Skeletal muscle cell (primary cell): ENCODE data around the gene SEMA3C.

Experiments
- DNase-seq: peaks from one replicate; pipeline ENCODE4 v3.0.0-alpha.2; 2010; ENCODE audit warnings: low read depth
- H3K4me3 ChIP-seq: 2 replicates; pipeline ENCODE4 v1.5.1; 2011; ENCODE audit warnings: low read depth, mild to moderate bottlenecking, control low read depth, low read length, moderate library complexity

The SEMA3C gene

DNA sequence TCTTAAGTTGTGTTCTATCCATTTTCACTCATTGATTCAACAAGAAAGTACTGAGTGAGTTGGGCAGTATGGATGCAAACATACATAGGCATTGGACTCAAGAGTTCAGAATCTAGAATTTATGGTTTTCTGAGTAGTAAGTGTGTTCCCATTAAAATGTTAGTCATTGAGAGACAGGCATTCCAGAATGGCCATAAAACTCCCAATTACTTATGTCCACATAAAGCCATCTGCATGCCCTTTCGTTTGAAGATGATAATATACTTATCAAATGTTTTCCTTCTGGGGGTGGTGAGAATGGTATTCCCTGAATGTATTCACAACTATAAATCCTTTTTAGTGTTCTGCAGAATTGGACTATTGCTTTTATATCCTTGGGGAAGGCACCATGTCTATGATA, 148.8 kb downstream of the SEMA3C start:
- no peak overlapping the region for H3K4me3 ChIP-seq

DNA sequence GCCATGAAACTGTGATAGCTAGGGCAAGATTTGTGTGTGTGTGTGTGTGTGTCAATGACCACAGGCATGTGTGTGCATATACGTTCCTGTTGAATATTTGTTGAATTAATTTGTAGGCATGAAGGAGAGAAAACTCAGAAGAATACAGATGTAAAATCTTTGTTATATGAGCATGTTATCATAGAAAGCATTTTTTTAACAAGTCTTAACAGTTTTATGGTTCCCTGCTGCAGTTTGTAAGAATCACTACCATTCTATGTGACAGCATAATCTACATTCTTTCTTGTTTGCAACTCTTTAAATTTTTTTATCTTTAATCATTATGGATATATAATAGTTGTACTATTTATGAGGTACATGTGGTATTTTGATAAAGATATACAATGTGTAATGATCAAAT, 150.1 kb downstream of the SEMA3C start:
- no peak for DNase-seq
- no peak overlapping the region for H3K4me3 ChIP-seq

More for the DNA sequence above, 148.8 kb downstream of the SEMA3C start:
- no peak for DNase-seq

DNA sequence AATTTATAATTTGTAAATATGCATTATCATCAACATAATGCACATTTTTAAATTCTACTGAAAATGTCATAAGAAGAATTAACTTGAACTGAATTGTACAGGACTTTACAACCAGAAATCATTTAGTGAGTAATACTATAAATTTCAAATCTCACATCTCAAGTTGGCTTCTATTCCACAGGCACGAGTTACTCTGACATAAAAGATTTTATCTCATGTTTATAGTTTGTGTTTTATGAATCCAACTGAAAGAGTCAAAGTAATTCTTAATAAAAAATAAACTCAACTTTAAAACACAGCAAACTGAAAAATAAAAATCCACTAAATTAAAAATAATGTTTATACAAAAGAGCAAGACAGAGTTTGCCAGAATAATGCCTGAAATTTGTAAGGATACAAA, 151.2 kb downstream of the SEMA3C start:
- no peak overlapping the region for H3K4me3 ChIP-seq
- DNase-seq = no peak

DNA sequence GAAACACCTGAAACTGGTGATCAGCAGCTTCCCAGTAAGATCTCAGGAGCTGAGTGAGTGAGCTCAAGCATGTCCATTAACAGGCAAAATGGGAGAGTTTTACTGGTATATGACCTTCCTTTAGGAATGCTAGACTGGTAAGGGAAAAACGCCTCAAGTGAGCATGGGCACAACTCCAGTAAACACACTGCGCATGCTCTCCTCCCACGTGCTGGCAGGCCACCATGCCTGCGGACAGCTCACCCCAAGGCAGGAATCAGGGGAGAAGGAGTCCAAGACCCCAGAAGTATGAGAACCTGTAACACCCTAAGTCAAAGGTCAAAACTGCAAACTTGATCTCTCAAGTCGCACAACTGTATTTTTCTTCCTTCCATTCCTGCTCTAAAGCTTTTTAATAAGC, 152.1 kb downstream of the SEMA3C start:
- no peak overlapping the region for H3K4me3 ChIP-seq
- no peak for DNase-seq

DNA sequence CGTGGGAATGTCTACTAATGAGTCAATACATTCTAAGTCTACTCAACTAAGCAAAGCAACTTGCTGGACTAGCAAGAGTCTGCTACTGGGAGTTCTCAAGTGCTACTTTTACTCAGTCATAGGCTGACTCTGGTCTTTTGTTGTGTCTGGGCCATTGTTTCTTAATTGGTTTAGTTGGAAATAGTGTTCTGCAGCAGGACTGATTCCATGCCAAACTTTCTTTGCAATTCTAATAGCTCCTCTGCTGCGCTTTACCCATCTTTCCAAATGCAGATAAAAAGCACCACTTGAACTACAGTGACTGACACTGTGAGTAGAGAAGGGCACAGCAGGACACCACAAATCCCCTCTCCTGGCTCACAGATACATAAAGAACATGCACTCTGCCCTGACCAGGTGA, 154.7 kb downstream of the SEMA3C start:
- DNase-seq = no peak
- no peak overlapping the region for H3K4me3 ChIP-seq

DNA sequence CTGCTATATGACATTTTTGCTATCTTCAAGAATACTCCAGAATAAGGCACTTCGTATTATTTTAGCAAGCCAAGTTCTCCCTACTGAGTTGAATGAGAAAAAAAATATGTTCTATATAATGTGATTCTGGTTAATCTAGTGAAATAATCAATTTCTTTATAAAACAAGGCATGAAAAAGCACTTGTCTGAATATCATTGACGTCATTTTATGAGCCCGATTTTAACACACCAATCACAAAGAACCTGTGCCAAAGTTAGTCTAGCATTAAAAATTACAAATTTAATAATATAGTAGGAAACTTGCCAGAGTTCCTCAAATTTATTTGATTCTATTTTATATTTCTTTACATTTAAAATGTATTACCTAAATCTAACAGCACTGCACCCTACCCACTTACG, 155.1 kb downstream of the SEMA3C start:
- no peak overlapping the region for H3K4me3 ChIP-seq
- no peak for DNase-seq

DNA sequence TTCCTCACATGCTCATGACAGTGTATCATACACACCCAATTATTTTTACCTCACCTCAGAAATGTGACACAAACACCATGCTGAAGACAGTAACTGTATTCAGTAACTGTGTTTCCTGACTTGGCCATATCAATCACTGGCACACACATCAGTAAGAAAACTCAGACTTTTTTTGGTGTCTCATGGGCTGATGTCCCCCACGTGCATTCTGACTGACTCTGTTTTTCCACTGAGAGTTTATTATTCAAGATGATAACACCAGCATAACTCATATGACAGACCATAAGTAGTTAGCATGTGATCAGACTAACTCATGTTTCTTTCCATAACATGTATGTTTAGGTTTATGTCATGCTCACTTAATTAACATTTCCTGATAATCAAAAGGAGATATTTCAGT, 155.6 kb downstream of the SEMA3C start:
- H3K4me3 ChIP-seq = no peak overlapping the region

DNA sequence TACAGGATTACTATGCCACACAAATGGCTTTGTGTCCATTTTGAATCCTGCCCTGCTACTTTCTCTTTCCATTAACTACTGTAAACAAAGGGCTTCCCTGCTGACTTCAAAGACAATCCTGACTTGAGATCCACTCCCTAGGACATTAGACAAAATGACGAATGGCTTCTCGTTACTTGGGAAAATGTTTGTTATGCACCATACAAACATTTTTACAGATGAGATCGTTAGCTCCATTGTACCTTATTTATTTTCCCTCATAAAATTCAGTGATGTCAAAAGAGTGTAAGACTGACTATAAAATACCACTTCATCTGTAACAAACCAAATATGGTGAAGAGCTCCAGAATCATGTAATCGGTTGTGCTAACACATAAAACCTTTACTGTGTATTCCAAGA, 158.6 kb downstream of the SEMA3C start:
- H3K4me3 ChIP-seq = no peak overlapping the region
- DNase-seq = no peak

More for the DNA sequence above, 155.6 kb downstream of the SEMA3C start:
- no peak for DNase-seq

DNA sequence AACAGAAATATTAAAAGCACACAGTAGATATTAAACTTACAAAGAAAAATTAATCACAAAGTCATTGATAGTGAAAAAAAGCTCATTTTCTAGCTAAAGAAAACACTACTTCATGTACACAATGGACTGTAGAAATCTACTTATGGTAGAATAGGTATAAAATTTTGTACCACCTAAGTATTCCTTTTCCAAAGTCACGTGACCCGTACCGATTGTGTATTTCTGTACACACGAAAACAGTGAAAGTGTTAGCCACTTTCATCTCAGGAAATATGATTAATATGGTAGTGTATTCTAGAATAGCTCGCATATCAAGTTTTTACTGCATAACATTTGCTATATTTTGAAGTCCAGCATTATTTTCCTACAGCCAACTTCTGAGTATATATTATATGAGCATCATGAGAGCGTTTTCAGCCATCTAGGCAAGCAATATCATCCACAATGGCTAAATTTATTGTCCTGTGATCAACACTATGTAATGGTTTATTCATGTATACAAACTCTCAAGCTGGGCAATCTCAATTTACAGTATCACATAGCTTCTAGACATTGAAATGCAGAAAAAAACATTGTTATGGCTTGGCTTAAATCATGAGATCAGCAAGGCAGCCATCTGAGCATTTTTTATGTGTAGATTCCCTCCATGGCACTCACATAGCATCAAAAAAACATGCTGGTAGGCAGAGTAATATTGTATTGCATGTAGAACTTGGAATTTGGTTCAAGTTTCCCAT, 165.7 kb downstream of the SEMA3C start:
- H3K4me3 ChIP-seq = no peak overlapping the region
- DNase-seq = no peak

DNA sequence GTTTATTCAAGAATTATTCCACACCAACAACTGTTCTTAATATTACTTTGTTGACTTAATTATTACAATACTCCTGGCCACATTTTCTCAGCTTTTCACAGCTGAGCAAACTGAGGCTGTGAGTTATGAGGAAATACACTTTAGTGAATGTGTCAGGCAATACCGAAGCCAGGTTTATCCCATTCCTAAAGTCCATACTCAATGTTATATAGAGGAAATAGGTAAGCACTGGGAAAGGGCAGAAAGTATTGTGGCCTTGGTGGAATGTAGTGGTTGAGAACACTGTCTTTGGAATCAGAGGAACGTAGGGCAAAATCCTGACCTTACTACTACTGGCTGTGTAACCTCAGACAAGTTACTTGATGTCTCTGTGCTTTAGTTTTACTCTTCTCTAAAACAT, 169.6 kb downstream of the SEMA3C start:
- no peak for DNase-seq
- H3K4me3 ChIP-seq = no peak overlapping the region

DNA sequence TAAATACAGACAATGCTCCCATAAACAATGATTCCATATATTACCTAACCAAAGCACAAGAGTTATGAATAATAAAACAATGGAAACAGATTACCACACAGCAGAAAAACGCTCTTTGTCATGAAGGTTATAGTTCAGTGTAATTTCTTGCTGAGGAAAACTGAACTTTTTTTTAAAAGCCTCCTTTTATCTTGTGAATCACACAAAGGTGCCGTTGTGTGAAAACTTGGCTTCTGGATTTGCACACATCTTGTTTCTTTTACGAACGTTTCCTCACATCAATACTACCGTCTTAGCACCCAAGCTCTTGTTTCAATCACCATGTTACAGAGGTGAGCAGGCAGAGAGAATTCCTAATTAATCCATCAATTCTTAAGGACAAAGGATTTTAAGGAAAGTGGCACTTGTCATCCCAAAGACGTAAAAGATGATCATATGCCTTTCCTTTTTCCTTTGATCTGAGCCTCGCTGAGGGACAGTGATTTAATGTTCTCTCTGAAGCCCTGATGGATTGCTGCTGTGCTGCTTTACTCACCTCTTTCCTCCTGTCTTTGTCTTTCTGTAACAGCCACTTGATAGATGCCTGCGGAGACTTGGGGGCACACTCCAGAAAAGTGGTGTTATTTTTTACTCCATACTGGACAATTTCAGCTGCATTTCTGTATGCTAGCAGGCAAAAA, 170.3 kb downstream of the SEMA3C start:
- no peak for DNase-seq
- no peak overlapping the region for H3K4me3 ChIP-seq

DNA sequence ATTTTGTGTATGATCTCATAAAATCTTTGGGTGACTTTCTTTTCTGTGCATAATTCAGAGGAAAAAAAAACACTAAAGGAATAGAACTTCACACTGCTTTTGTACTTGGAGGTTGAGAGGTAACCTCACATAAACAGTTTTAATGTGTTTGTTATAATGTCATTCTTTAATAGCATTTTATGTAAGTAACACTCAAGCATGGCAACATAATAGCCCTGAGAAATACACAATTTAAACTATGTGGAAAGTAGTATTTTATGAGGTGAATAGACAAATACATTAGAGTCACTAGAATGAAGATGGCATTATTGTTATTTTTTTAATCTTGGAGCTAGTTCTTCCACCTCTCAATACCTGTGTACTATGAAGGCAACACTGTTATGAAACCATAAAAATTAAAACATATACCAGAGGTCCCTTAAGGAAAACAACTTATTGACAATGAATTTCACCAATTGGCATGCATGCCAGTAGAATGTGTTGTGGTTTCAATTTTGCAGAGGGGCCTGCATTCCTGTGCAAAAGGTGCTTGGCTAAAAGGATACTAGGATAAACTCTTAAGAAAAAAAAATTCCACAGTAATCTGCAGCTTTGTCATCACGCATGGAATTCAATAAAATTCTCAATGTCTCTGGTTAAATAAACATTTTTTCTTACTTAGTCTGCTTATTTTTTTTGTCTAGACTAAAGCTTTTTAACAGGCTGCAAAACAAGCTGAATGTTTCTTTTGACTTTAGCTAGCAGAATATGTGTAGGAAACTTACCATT, 177.9 kb downstream of the SEMA3C start:
- DNase-seq = no peak
- no peak overlapping the region for H3K4me3 ChIP-seq

DNA sequence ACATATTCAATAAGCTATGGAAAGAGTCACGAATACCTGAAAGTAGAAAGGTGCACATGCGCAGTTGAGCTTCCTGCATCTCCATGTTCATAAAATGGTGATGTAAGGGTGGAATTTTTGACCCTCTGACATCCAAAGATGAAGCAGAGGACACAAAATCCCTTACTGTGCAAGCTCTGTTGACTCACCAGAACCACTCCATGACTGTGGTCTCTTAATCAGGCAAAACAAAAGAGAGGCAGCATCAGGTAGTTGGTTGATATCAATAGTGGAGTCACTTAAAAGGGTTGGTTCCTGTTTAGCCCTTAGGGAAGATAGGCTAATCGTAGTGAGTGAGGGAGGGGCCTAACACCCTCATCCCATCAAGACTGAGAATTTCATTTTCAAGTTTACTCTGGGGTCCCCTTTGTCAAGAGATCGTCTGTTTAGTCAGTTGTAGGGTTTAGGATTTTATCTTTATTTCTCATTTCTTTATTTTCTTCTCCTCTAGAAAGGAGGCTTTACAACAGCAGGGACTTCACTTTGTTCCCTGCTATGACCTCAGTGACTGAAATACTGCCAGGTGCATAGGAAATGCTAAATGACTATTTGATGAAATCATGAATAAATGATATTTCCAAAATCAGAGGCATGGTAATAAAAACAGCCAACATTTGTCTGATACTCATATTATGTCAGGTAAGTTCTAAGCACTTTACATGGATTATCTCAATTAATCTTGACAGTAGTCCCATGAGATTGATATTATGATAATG, 182.3 kb downstream of the SEMA3C start:
- DNase-seq = no peak
- no peak overlapping the region for H3K4me3 ChIP-seq

DNA sequence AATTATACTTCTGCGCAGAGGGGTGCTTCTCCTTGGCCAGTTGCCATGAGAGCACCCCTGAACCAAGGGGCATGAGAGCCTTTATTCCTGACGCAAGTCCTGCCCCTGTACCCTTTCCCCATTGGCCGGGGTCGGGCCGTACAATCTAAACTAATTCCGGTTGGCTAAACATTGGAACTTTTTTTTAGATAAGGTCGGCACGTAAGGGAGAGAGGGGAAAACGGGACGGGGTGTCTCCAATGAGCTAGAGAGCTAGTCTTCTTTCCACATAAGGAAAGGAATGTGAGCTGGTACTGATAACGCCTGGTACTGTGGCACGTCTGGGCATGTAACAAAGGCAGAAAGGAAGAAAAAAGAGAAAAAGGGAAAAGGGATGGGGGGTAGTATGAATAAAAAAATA, 183.5 kb downstream of the SEMA3C start:
- no peak overlapping the region for H3K4me3 ChIP-seq
- DNase-seq = no peak

DNA sequence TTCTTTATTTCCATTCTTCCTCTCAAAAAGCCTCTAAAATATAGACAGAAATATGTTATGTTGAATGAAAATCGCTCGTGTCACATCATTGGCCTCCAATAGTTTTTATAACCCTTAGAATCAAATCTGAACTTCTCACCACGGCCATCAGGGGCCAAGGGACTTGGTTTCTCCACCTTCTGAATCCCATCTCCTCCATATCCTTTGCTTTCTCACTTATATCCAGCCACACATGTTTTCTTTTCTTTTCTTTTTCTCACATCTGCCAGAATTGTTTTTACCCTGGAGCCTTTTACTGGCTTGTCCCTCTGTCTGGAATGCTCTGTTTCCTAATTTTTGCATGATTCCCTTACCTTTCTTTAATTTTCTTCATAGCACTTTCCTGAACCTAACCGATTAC, 184.8 kb downstream of the SEMA3C start:
- no peak overlapping the region for H3K4me3 ChIP-seq
- no peak for DNase-seq

DNA sequence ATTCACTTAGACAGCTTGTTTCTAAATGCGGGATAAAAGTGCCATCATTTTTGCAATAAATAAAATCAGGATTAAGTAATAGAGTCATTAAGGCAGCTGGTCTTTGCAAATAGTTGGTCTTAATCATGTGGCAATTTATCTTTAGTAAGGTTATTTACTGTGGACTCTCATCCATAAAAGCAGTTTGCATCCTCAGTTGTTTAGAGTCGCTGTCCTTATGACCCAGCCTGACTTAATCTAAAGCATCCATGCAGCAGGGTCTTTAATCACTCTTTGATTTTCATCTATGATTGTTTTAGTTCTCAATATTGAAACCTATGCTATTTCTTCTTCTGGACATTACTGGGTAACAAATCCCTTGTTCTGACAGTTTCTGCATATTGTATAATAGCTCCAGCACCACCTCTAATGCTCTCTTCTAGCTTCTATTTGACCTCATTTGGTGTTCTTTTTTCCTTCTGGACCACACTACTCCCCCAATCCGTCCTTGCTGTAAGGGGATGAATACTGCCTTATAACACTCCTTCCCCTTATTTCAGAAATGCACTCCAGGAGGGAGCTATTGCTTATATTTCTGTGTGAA, 185.4 kb downstream of the SEMA3C start:
- H3K4me3 ChIP-seq = no peak overlapping the region
- no peak for DNase-seq

DNA sequence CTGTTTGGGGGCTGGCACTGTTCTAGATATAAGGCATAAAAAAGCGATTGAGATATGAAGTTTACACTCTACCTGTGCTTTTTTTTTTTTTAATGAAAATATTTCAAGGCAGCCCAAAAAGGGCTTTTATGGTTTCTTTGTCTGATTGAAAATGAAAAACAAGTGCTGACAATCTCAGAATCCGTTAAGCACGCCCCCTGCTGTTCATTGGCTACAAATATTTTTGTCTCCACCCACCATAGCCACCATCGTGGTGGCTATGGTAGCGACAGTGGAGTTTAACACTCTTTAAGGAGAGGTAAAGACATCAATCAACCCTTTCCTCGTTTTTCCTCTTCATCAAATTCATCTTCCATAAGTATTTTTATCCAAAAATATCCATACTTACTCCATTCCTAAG, 186.2 kb downstream of the SEMA3C start:
- H3K4me3 ChIP-seq = no peak overlapping the region
- no peak for DNase-seq

DNA sequence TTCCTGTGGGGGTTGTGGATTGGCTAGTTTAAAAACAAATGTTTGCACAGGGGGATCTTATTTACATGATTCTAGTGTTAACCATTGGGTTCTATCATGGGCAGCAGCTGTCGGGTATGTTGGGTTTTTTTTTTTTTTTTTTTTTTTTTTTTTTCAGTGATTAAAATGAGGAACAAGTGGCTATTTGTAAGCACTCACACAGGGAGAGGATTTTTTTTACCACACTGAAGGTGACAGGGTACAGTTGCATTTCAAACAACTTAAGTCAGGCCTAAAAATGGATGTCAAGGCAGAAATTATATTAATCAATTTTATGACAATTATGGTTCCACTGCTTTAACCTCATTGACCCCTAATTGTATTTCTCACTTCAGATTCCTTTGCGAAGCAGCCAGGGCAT, 187.6 kb downstream of the SEMA3C start:
- DNase-seq = no peak
- H3K4me3 ChIP-seq = no peak overlapping the region

DNA sequence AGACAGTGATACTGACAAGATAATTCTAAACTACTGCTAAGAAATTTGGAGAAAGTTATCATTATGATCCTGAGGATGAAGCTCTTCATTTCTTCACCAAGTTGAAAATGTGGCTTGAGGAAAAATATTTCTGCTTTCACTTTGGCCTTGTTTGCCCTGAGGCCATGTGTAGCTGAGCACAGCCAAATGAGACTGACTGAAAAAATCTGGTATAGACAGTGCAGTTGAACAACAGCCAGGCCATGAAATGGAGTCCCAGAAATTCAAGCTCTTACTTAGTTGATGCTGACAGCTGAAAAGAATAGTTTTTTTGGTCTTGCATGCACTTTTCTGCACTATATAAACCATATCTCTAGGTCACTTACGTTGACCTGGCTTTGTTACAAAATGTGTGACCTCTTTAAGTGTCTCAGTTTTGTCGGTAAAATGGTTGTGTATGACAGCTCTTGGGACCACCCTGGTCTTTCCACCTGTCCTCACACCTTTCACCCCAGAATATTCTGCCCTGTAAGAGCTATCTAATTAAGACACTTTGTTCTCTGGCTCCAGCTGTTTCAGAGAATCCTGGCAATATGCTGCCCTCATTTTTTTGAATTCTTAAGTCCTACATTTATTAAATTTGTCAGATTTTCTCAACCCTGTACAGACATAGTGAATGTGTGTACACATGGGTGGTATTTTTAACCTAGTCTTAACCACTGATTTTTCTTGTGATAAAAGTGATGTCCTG, 189.1 kb downstream of the SEMA3C start:
- H3K4me3 ChIP-seq = no peak overlapping the region
- no peak for DNase-seq
